PC-3 (cell line): ENCODE data around the gene AQP2. TPM values are rescaled to one million over a fixed set of nuclear protein-coding genes. Genes with fewer than 3 reads are reported as not detected.

Experiments used
- ATAC-seq: fragments of 200-7000 bp; cut with Tn5 transposase; 2 replicates; pipeline ENCODE4 v1.9.1; 2020; ENCODE audit warnings: mild to moderate bottlenecking, moderate library complexity
- BruUV-seq: library from RNA; stranded (reverse); fragments of 400-500 nt; replicated peaks from 2 replicates; lab custom pipeline; 2021; lab: Mats Ljungman, UMichigan
- CTCF ChIA-PET: fragments of 300-600 bp; sonication (Branson Sonifier 250); formaldehyde crosslinking; loops from one replicate; lab custom pipeline; 2022; ENCODE audit warnings: antibody characterized with exemption; lab: Charles Lee
- POLR2A ChIA-PET: fragments of 300-600 bp; sonication (Branson Sonifier 250); formaldehyde crosslinking; loops from one replicate; lab custom pipeline; 2022; ENCODE audit warnings: antibody characterized with exemption; ENCODE audit not compliant: unreplicated experiment; lab: Charles Lee
- DNase-seq: peaks from one replicate; pipeline ENCODE4 v3.0.0-alpha.2; 2015
- H2AFZ ChIP-seq: fragments of 300-600 bp; sonication (generic); 2 replicates; pipeline ENCODE4 v1.6.0; 2016; ENCODE audit warnings: antibody characterized with exemption, low read length
- H3F3A ChIP-seq: fragments of 300-600 bp; sonication (generic); one replicate; pipeline ENCODE4 v1.6.0; 2017; ENCODE audit warnings: antibody characterized with exemption, low read length, control low read depth, mild to moderate bottlenecking; ENCODE audit not compliant: unreplicated experiment
- H3K27ac ChIP-seq: fragments of 300-600 bp; sonication (generic); 2 replicates; pipeline ENCODE4 v1.5.1; 2016; ENCODE audit warnings: mild to moderate bottlenecking, low read length
- H3K27me3 ChIP-seq: fragments of 300-600 bp; sonication (generic); 2 replicates; pipeline ENCODE4 v1.6.1; 2016; ENCODE audit warnings: low read length, mixed read lengths
- H3K36me3 ChIP-seq: fragments of 300-600 bp; sonication (generic); 2 replicates; pipeline ENCODE4 v1.6.1; 2016; ENCODE audit warnings: low read depth, mixed run types, low read length, mixed read lengths
- H3K4me1 ChIP-seq: fragments of 300-600 bp; sonication (generic); 2 replicates; pipeline ENCODE4 v1.5.1; 2016; ENCODE audit warnings: low read length; ENCODE audit not compliant: insufficient read depth
- H3K4me2 ChIP-seq: fragments of 300-600 bp; sonication (generic); 2 replicates; pipeline ENCODE4 v1.6.0; 2016; ENCODE audit warnings: low read length
- H3K4me3 ChIP-seq: fragments of 300-600 bp; sonication (generic); 2 replicates; pipeline ENCODE4 v1.5.1; 2016; ENCODE audit warnings: mild to moderate bottlenecking, low read length, mixed read lengths
- H3K79me2 ChIP-seq: fragments of 300-600 bp; sonication (generic); 2 replicates; pipeline ENCODE4 v1.6.1; 2017; ENCODE audit warnings: low read length, mixed read lengths
- H3K9ac ChIP-seq: fragments of 300-600 bp; sonication (generic); 2 replicates; pipeline ENCODE4 v1.6.0; 2016; ENCODE audit warnings: mild to moderate bottlenecking, low read length
- H3K9me2 ChIP-seq: fragments of 300-600 bp; sonication (generic); replicated peaks from 2 replicates; pipeline ENCODE4 v1.6.1; 2016; ENCODE audit warnings: mixed run types, low read length, mixed read lengths
- H3K9me3 ChIP-seq: fragments of 300-600 bp; sonication (generic); 2 replicates; pipeline ENCODE4 v1.6.1; 2016; ENCODE audit warnings: low read length, mixed read lengths
- H4K20me1 ChIP-seq: fragments of 300-600 bp; sonication (generic); 2 replicates; pipeline ENCODE4 v1.6.1; 2016; ENCODE audit warnings: low read length, mixed read lengths
- EZH2 ChIP-seq: fragments of 300-600 bp; sonication (generic); IDR thresholded peaks from one replicate; pipeline ENCODE4 v1.6.1; 2017; ENCODE audit warnings: antibody characterized with exemption, mild to moderate bottlenecking, low read length; ENCODE audit not compliant: unreplicated experiment
- EZH2phosphoT487 ChIP-seq: fragments of 300-600 bp; sonication (generic); IDR thresholded peaks from 2 replicates; pipeline ENCODE4 v1.6.1; 2018; ENCODE audit warnings: mild to moderate bottlenecking, antibody characterized with exemption, low read length, borderline replicate concordance
- intact Hi-C: fragments of 100-400 bp; cut with micrococcal nuclease; formaldehyde crosslinking; loops from 2 replicates; pipeline ENCODE4 v1.9.0; 2023
- total RNA-seq: library from RNA; depleted of rRNA; stranded (reverse); fragments of >200 nt; gene quantifications from 2 replicates; pipeline ENCODE4 v1.2.3, GENCODE V29; 2014
- TF ChIP-seq, protein P1 (sequence below): fragments of 300-600 bp; sonication (generic); conservative IDR thresholded peaks from 2 replicates; pipeline ENCODE4 v1.5.1; 2017; ENCODE audit warnings: antibody characterized with exemption, low read depth, mild to moderate bottlenecking, low read length

AQP2 gene
- total RNA-seq, 1 experiment from 2014 or later = not detected

DNA sequence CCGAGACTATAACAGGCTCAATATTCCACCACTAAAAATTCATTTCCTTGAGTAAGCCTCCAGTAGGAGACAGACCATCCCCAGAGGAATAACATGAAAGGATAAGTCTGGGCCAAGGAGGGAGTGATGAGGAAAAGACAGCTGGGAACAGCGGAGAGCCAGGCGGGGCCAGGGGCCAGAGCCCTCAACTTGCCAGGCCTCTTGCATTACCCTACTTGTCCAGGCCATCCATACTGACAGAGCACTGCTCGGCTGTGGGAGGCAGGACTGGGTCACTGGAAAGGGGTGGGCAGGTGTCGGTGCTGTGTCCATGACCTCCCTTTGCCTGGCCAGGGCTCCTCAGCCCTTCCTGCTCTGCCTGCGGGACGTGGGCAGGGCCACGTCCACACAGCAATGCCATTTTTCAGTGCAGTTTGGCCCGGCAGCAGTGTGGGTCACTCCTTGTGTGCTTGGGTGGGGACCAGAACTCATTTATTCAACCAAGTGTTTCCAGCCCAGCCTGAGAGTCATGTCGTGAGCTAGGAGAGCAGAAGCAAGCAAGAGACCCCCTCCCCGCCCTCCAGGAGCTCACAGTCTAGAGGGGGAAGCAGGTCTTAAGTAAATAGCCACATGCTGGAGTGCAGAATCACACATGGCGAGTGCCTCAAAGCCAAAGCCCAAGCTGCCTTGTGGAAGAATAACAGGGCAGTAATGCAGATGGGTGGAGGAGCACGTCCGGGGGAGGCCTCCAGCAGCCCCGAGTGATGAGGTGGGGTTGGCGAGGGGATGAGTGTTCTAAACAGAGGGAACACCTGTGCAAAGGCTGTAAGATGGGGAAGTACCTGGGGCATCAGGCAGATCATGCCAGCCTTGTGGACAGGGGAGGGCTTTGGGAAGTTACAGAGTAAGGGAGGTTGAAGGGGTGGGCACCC, 37.9 kb upstream of the AQP2 start:
- TF ChIP-seq, protein P1, sequence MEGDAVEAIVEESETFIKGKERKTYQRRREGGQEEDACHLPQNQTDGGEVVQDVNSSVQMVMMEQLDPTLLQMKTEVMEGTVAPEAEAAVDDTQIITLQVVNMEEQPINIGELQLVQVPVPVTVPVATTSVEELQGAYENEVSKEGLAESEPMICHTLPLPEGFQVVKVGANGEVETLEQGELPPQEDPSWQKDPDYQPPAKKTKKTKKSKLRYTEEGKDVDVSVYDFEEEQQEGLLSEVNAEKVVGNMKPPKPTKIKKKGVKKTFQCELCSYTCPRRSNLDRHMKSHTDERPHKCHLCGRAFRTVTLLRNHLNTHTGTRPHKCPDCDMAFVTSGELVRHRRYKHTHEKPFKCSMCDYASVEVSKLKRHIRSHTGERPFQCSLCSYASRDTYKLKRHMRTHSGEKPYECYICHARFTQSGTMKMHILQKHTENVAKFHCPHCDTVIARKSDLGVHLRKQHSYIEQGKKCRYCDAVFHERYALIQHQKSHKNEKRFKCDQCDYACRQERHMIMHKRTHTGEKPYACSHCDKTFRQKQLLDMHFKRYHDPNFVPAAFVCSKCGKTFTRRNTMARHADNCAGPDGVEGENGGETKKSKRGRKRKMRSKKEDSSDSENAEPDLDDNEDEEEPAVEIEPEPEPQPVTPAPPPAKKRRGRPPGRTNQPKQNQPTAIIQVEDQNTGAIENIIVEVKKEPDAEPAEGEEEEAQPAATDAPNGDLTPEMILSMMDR = no peak
- no peak for TF ChIP-seq EZH2
- TF ChIP-seq EZH2phosphoT487 = no peak
- Histone ChIP-seq H3K79me2 (no peaks in the 10 kb centered on the region), H3K36me3 (no peaks in the 10 kb centered on the region), H3K9ac (no peak overlapping the region), H3K9me2 (no peaks in the 10 kb centered on the region), H3K4me2 (no peak overlapping the region), H3K27ac (no peak overlapping the region), H4K20me1 (no peaks in the 10 kb centered on the region), H3K9me3 (no peaks in the 10 kb centered on the region), H3F3A (no peaks in the 10 kb centered on the region), H3K4me3 (no peak overlapping the region), H2AFZ (no peak overlapping the region), H3K27me3 (no peaks in the 10 kb centered on the region), H3K4me1 (no peaks in the 10 kb centered on the region)
- no peak for ATAC-seq
- no TSS peak for BruUV-seq
- POLR2A ChIA-PET = no interaction called here
- no peak for DNase-seq
- intact Hi-C loops = no loop called here
- CTCF ChIA-PET = no interaction called here

DNA sequence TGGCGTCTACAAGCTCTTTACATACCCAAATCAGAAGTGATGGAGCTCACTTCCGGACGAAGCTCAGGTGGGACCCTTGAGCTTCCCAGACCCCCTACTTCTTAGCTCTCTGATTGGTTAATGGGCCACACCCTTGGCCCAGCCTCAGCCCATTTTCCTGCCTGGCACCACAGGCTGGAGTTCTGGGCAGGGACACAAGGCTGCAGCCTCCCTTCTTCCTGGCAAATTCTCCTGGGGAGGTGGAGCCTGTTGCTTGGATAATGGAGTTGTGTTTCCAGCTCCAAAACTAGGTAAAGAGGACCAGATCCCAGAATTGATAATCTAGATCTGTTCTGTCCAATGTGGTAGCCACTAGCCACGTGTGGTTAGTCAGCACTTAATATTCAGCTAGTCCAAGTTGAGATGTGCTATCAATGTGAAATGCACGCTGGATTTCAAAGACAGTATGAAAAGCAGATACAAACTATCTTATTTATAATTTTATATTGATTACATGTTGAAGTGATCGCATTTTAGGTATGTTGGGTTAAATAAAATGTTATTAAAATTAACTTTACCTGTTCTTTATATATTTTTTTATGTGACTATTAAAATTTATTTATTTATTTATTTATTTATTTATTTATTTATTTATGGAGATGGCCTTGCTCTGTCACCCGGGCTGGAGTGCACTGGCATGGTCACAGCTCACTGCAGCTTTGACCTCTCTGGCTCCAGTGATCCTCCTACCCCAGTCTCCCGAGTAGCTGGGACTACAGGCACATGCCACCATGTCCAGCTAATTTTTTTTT, 34.2 kb upstream of the AQP2 start:
- no peaks in the 10 kb centered on the region for H3K9me3 ChIP-seq
- no peaks in the 10 kb centered on the region for H3F3A ChIP-seq
- intact Hi-C loops = no loop called here
- POLR2A ChIA-PET = no interaction called here
- H3K79me2 ChIP-seq = no peaks in the 10 kb centered on the region
- no peaks in the 10 kb centered on the region for H3K27me3 ChIP-seq
- no peak for DNase-seq
- BruUV-seq = no TSS peak
- TF ChIP-seq, protein P1 = no peak
- TF ChIP-seq EZH2phosphoT487 (no peak), EZH2 (no peak)
- CTCF ChIA-PET = no interaction called here
- H3K4me1 ChIP-seq = peaks cover 5% of the 10 kb centered on the region
- no peak overlapping the region for H2AFZ ChIP-seq
- H3K36me3 ChIP-seq = no peaks in the 10 kb centered on the region
- no peaks in the 10 kb centered on the region for H4K20me1 ChIP-seq
- no peak for ATAC-seq
- H3K27ac ChIP-seq = no peak overlapping the region
- H3K4me3 ChIP-seq = no peak overlapping the region
- H3K9ac ChIP-seq = no peak overlapping the region
- H3K9me2 ChIP-seq = no peaks in the 10 kb centered on the region
- H3K4me2 ChIP-seq = no peak overlapping the region
